HG03196 (cell line): ENCODE data around the gene IFNA4.
"Not testable (repeated sequence)": the region's sequence is repeated elsewhere in the genome, so short reads cannot be mapped to it uniquely, and the experiment has no call there.

Experiments
- ATAC-seq: cut with Tn5 transposase; IDR thresholded peaks from one replicate; pipeline ENCODE4 v1.9.1; 2021; ENCODE audit not compliant: unreplicated experiment

Gene IFNA4

GRCh38 chr9:21166560-21166959 lies 20.8 kb downstream of the IFNA4 start, which contains the start of gene IFNA21:
Gene IFNA21, minus strand, starts transcription at chr9:21166660. Its CDS starts 48 bp downstream, at chr9:21166612.
- ATAC-seq, result not testable (repeated sequence)

GRCh38 chr9:21165516-21165915 lies 21.9 kb downstream of the IFNA4 start:
- no peak for ATAC-seq

GRCh38 chr9:21160178-21160577 lies 27.2 kb downstream of the IFNA4 start:
- ATAC-seq, result peak; percentile 85

- no peak for ATAC-seq
Measured at GRCh38 chr9:21155501-21155900, 31.9 kb downstream of the IFNA4 start.

- peak; percentile 92 for ATAC-seq
Measured at GRCh38 chr9:21154018-21154608, 33.3 kb downstream of the IFNA4 start.

- ATAC-seq, result peak; percentile 39
Measured at GRCh38 chr9:21153336-21154017, 33.9 kb downstream of the IFNA4 start.

GRCh38 chr9:21144603-21145002 lies 42.8 kb downstream of the IFNA4 start:
- ATAC-seq, result no peak

GRCh38 chr9:21141427-21141882 lies 45.9 kb downstream of the IFNA4 start, which contains the start of gene IFNW1:
Gene IFNW1, minus strand, starts transcription at chr9:21141832. Its CDS starts 262 bp downstream, at chr9:21141570.
- ATAC-seq, result no peak

GRCh38 chr9:21137020-21137419 lies 50.4 kb downstream of the IFNA4 start:
- no peak for ATAC-seq
